Measurements from ENCODE around the gene ZNF576.
"Not testable (repeated sequence)": the region's sequence is repeated elsewhere in the genome, so short reads cannot be mapped to it uniquely, and the experiment has no call there.

ZNF576 gene

DNA sequence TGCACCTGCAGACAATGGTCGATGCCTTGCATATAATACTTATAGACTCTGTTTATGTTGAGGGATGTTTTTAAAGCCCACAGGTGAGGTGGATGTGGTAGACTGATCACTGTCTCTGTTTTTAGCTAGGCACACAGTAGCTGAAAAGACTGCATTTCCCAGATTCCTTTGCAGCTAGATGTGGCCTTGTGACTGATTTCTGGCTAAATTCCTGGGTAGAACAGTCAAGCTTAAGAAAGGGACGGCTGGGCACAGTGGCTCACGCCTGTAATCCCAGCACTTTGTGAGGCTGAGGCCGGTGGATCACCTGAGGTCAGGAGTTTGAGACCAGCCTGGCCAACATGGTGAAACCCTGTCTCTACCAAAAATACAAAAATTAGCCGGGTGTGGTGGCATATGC, 3.9 kb downstream of the ZNF576 start:
- not testable (repeated sequence) for DNase-seq

DNA sequence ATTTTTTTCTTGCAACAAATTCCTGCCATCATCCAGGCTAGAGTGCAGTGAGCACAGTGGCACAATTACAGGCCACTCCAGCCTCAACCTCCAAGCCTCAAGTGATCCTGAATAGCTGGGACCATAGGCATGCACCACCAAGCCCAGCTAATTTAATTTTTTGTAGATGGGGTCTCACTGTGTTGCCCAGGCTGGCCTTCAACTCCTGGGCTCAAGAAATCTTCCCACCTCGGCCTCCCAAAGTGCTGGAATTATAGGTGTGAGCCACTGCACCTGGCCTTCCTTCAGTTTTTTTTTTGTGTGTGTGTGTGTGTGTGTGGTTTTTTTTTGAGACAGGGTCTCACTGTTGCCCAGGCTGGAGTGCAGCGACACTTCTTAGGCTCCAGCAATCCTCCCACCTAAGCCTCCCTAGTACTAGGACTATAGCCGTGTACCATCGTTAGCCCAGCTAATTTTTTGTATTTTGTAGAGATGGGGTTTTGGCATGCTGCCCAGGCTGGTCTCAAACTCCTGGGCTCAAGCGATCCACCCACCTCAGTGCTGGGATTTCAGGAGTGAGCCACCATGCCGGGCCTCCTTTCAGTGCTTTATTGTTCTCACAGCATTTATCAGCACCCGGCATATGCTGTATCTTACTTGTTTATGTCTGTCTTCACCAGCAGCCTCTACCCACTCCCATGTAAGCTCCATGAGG, 9.6 kb downstream of the ZNF576 start:
- DNase-seq, result no peak

DNA sequence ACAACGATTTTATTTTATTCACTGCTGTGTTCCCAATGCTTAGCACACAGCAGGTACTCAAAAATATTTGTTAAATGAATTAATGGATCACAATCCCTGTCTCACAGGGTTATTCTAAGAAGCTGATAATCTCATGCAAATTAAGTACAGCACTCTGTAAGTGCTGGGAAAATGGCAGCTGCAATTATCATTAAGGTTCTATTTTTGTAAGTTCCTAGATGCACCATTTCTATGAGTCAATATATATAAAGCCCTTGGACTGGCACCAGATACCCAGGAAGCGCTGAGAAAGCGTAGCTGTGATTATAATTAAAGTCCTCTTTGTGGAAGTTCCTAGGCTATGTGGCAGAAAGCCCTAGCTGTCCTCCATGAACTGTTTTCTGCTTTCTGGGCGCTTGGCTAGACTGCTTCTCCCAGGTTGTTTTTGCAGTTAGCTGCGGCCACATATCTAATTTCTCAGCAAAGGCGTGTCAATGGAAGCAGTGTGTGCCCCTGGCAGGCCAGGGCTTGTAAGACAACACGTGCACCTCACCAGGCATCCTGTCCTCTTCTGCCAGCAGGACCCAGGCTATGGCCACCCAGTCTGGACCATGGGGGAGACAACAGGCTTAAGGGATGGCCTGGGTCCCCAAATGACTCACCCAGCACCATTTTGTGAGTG, 10.3 kb downstream of the ZNF576 start:
- DNase-seq, result no peak

DNA sequence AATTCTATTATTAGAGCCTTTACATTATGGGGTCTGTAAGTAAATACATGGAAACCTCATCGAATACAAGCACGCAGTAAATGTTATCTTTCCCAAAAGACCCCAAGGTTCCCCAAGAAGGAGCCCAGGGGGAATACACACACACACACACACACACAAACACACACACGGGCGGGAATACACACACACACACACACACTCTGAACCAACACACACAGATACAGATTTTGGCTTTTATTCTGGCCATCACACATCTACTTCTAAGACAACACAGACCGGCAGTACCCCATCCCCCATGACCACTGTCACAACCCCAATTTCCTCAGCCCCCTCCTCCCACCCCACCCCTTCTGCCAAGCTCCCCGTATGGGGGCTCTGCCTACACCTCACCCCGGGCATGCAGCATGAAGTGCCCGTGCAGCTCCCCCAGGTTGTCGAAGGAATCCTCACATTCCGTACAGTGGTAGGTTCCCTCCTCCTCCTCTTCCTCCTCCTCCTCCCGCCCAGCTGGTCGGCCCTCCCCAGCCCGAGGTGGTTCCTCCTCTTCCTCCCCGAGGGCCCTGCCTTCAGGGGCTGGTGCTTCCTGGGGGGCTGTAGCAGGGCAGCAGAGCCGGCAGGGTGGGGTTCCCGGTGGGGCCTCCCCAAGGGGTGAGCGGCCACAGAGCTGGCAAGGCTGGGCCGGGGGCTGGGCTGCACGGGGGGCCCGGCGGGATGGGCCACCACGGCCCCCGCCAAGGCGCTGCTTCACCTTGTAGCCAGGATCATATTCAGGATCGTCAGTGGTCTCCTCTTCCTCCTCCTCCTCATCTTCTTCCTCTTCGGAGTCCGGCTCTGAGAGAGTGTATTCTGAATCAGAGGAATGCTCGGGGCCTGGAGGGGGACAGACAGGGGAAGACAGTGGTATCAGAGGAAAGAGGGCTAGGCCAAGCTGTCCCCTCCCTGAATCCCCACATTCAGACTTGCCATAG, 11.1 kb downstream of the ZNF576 start:
- no peak for DNase-seq

DNA sequence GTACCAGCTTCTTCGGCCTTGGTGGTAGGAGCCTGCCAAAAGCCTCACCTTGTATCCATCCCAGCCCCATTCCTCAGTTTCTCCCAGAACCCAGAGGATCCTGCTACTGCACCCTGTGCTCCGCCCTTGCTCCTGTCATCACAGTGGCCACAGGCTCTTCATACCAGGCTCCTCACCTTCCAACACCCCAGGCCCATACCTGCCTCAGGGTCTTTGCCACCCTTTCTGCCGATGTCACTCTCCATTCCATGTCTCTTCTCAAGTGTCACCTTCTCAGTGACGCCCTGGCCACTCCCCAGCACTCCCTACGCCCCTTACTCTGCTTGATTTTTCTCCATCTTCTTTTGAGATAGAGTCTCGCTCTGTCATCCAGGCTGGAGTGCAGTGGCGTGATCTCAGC, 13.5 kb downstream of the ZNF576 start:
- no peak for DNase-seq

DNA sequence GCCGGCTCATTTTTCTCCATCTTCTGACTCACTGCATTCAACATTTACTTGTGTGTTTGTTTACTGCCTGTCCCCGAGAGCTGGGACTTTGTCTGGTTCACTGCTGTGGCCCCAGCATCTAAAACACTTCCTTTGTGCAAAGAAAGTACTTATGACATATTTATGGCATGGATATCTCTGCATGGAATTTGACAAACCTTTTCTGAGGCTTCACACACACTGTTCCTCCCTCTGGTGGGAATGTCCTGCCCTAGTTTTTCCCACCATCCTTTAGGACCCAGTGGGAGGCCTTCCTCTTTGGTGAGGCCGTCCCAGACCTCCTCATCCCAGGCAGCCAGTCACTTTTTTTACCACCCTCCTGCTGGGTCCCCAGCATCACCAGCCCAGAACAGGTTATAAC, 14.1 kb downstream of the ZNF576 start:
- peak; percentile 47 for DNase-seq

DNA sequence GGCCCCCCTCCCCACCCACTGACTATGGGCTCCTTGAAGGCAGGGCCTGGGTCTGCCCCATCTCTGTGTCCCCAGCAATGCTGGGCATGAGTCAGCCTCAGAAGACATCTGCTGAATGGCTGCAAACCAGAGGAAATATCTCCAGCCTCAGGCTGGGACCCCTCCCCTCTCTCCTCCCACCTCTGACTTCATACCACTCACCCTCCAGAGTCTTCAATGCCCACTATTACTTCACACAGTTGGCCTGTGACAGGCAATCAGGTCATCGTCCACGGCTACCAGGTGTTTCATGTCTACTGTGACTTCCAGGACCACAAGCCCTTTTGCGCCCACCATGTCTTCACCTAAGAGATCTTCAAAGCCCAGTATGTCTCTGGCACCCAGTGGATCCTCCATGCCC, 15.4 kb downstream of the ZNF576 start, which contains the start of gene SRRM5:
Gene SRRM5, plus strand, starts transcription at position 301 of the 400 bp plus-strand sequence. Its CDS starts 34 bp downstream, at position 335.
- DNase-seq, result no peak

DNA sequence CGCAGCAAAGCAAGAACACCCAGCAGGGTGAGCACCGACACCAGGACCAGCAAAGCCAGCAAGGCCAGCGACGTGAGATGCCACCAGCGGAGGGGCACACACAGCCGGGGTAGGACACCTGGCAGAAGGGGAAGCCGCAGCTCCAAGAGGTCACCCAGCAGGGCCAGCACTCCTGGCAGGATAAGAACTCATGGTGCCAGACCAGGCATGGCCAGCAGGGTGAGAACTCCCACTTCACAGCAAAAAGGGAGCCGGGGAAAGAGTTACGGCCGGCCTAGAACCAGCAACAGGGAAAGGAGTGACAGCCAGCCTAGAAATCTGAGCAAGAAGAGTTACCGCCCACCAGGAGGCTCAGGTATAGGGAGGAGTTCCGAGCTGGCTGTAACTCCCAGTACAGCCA, 16.0 kb downstream of the ZNF576 start:
- DNase-seq, result no peak

DNA sequence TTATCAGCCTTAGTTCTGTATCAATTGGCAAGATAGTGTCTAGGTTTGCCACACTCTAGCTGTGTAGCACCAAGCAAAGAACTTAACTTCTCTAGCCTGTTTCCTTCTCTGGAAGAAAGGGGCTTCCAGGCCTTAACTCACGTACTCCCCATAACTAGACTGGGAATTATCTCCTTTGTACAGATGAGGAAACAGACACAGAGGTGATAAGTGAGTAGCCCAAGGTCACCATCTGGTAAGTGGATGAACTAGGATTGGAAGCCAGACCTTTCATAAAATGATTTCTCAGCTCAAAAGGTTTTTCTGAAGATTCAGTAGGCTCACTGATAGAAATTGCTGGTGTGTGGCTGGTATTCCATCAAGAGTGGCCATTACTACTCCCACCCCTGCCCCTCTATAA, 19.9 kb downstream of the ZNF576 start:
- DNase-seq, result no peak

DNA sequence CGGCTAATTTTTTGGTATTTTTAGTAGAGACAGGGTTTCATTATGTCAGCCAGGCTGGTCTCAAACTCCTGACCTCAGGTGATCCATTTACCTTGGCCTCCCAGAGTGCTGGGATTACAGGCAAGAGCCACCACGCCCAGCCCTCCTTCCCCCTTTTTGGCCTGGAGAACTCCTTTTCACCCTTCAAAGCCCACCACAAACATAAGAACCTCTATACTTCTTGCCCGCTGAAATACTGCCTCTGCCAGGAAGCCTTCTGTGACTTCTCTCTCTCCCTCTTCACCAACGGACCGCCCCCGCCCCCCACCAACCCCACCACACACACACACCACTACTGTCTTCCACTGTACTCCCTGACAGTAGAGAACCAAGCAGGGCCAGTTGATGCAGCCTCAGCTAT, 20.6 kb downstream of the ZNF576 start:
- no peak for DNase-seq

DNA sequence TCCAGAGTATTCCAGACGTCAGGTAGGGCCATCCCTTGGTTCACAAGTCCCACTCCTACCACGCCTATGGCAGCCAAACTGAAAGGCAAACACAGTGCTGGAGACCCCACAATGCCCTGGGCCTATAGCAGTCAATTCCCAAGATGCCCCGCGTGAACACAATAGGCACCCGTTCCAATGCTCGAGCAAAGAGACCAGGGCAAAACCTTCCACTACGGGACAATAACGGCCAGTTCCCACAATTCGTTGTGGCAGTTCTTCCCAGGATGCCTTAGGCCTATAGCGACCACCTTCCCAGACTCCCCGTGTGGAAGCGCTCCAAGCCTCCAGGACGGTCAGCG, 22.5 kb downstream of the ZNF576 start:
- no peak for DNase-seq

DNA sequence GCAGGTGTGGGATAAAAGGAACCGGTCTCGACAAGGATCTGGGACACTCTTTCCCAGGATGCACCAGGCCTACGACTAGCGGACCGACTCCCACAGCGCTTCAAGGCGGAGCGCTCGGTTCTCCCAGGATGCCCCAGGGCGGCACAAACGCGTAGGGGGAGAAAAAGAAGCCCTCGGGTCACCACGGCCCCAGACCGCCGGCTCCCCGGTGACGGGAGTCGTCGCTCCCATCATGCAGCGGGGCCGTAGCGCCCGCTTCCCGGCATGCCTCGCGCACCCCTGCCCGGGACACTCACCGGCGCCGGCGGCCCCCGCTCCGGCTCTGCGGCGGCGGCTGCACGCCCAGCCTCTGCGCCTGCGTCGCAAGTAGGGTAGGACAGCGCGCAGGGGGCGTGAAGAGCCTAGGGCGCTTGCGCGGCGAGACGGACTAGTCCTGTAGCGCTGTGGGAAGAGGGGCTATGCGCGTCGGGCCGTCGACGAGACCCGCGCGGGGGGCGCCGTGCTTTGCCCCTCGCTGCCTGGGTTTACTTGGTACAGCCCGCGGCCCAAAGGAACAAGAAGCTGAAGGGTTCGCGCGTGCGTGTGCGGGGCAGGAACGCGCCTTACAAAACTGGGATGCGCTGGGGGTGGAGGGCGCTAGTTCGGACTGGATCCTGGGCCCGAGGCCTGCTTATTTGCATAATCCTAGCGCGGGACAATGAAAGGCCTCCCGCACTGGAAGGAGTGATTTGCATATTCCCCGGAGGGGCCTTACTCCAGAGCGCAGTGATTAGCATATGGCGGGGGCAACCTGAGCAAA, 23.1 kb downstream of the ZNF576 start, which contains the start of gene ZNF428:
Gene ZNF428, minus strand, starts transcription at position 368 of the 799 bp plus-strand sequence. CDS start 5,325 bp downstream, outside the sequence.
- DNase-seq, result peak; percentile 90

DNA sequence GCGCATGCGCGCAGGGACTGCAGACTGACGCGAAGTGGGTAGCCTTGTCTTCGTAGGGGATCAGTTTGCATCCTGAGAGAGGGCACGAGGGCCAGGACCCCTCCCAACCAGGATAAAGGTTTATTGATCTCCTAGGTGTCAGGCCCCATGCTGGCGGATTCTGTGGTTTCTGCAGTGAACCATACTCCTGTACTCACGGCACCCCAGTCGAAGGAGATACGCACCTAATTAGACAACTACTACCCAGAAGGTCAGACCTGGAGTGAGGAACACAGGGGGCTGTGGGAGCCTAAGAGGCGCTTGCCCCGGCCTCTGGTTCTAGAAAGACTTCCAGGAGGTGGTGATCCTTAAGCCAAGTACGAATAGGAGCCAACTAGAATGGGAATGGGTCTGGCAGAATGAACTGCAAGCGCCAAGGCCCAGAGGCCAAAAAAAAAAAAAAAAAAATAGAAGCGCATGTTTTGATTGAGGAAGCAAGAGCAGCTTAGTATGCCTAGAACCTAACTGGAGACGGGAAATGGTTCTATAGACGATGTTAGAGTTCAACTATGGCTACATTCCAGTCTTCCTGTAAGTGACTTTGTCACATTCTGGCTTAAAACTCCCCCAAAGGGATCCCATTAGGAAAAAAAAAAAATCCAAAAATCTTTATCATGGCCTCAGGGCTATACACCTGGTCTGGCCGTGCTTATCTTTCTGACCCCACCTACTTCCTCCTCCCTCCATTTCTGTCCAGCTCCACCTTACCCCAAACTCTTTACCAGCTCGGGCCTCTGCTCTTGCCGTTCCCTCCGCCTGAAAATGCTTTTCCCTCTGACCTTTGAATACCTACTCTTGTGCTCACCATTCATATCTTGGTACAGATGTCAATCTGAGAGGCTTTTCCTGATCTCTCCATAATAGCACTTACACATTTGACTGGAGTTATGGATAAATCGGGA, 23.9 kb downstream of the ZNF576 start:
- no peak for DNase-seq

DNA sequence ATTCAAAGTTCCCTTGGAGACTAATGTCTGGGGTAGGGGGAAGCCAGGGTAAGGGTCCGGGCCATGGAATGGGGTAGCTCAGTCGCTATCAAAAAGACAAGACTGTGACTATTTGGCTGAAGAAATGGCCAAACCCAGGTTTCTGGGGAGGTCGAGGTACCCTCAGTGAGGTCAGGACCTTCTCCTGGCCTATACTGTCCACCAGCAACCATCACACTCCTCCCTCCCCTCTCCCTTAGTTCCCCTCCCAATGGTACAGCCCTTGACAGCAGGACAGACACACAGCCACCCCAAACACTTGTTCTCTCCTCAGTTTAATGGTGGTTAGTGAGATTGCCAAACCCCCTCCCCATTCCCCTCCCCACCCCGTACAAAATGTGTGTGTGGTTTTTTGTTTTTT, 25.7 kb downstream of the ZNF576 start:
- DNase-seq, result no peak

DNA sequence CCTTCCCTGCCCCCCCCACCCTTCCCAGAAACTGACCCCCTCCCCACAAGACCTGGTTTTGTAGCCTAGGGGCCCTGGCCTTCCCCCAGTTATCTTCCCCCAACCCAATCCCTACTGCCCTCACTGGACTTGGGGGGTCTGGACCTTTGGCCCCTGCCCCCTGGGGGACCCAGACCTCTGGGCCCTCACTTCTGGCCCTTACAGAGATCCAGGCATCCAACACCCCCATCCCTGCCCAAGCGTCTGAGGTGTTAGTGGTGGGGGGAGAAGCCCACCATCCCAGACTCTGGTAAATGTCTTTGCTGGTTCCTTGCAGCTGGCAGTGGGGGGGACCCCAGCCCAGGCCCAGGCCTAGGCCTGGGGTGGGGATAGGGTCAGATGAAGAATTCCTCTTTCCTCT, 26.6 kb downstream of the ZNF576 start:
- DNase-seq, result no peak

DNA sequence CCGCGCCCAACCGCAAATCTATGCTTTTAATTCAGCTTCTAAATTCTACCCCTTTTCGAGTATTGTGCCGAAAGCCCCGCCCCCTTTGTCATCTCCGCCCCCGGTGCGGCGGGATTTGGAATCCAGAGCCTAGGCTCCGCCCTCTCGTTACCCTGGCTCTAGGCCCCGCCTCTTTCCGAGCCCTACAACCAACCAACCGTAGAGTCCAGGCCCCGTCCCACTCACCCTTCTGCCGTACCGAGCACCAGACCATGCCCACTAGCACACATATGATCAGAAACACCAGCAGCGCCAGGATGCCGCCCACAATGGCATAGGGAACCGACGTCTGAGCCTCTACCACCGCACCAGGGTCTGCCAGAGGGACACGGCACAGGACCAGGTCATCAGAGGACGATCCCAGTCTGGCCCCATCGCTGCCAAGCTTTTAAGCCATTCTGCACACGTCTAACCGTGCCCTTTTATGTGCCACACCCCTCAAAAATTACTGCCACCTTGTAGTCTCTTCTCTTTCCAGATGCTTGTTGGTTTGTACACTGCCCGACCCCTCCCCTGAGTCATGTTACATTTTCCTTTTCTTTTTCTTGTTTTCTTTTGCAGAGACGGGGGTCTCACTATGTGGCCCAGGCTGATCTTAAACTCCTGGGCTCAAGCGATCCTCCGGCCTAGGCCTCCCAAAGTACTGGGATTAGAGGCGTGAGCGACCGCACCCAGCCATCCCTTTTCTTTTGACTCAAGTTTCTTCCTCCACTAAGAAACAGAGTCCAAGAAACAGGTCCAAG, 27.7 kb downstream of the ZNF576 start:
- DNase-seq, result no peak

DNA sequence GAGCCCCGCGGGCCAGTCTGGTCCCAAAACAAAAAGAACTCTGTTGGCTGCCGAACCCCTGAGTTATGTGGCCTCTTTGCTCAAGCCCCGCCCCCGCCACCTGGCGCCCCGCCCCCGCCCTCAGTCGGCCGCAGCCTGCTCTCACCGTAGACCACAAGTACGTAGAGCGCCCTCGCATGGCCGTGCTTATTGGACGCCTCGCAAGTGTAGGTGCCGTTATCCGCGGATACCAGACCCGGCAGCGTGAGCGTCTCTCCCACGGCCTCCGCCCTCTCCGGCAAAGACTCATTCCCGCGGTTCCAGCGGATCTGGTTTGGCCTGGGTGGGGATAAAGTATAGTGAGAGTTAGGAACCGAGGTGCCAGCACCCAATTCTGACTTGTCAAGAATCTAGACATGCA, 28.5 kb downstream of the ZNF576 start:
- DNase-seq, result no peak

DNA sequence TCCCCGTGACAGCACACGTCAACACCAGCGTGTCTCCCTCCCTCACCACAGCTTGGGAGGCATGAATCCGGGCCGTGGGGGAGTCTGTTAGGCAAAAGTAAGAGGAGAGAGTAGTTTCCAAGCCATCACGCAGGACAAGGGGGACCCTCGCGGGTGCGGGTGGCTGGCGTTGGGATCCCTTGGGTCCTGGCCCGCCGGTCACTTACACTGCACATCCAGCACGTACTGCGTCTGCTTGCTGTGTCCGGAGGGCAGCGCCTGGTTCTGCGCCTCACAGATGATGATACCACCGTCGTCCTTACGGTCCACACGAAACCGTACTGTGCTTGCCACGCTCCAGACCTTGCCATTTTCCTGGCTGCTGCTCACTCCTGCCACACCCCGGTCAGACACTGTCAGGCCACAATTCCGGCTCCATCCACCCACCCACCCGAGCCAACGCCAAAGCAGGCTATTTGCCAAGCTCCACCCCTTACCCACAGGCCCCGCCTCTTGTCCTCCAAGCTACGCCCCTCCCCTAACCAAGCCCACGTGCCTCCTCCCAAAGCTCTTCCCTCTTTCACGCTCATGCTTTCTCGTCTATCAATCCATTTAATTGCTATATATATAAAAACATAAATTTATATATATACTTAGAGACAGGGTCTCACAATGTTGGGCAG, 29.7 kb downstream of the ZNF576 start:
- no peak for DNase-seq

DNA sequence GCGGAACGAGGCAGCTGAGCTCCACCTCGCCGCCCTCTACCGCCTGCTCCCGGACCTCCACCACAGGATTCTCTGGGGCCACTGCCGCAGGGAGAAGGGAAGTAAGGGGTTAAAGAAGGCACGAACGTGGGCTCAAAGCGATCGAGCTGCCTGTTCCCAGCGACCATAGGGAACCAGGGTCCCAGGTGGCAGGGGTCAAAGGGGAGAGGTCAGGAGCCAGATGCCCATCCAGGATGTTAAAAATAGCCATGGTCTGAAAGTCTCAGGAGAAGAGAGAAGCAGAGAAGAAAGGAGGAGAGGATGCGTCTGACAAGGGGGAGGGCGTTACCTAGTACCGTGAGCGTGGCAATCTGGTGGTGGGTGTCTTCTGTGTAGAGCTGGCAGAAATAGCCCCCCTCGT, 30.4 kb downstream of the ZNF576 start:
- DNase-seq, result no peak
